Ramos (cell line): ENCODE results near the gene ABTB2.

Experiments
- in situ Hi-C: fragments of 300-500 bp; cut with MboI; formaldehyde crosslinking; loops from one replicate; pipeline ENCODE4 v1.14.3; 2022; ENCODE audit warnings: low sequenced_read_pairs; ENCODE audit not compliant: unreplicated experiment

ABTB2 gene

GRCh38 chr11:34204396-34205279 lies 153.2 kb downstream of the ABTB2 start:
- in situ Hi-C loops, result no loop called here

GRCh38 chr11:34203377-34203871 lies 154.4 kb downstream of the ABTB2 start:
- in situ Hi-C loops, result no loop called here

GRCh38 chr11:34201129-34201528 lies 156.7 kb downstream of the ABTB2 start:
- in situ Hi-C loops, result no loop called here

GRCh38 chr11:34199525-34199924 lies 158.3 kb downstream of the ABTB2 start:
- in situ Hi-C loops, result no loop called here

GRCh38 chr11:34198523-34198922 lies 159.3 kb downstream of the ABTB2 start:
- in situ Hi-C loops, result no loop called here

GRCh38 chr11:34197256-34197655 lies 160.6 kb downstream of the ABTB2 start:
- in situ Hi-C loops, result no loop called here

GRCh38 chr11:34194576-34195335 lies 163.1 kb downstream of the ABTB2 start:
- in situ Hi-C loops, result no loop called here

- in situ Hi-C loops, result no loop called here
Measured at GRCh38 chr11:34192481-34193401, 165.1 kb downstream of the ABTB2 start.

- in situ Hi-C loops, result no loop called here
Measured at GRCh38 chr11:34191578-34191977, 166.2 kb downstream of the ABTB2 start.

- in situ Hi-C loops, result no loop called here
Measured at GRCh38 chr11:34190192-34191139, 167.3 kb downstream of the ABTB2 start.

- in situ Hi-C loops, result no loop called here
Measured at GRCh38 chr11:34189191-34189590, 168.6 kb downstream of the ABTB2 start.

- in situ Hi-C loops, result no loop called here
Measured at GRCh38 chr11:34188181-34188580, 169.6 kb downstream of the ABTB2 start.

GRCh38 chr11:34185926-34186841 lies 171.6 kb downstream of the ABTB2 start:
- in situ Hi-C loops, result no loop called here

- in situ Hi-C loops, result no loop called here
Measured at GRCh38 chr11:34184505-34185015, 173.2 kb downstream of the ABTB2 start.

- in situ Hi-C loops, result no loop called here
Measured at GRCh38 chr11:34183848-34184391, 173.9 kb downstream of the ABTB2 start.

- in situ Hi-C loops, result no loop called here
Measured at GRCh38 chr11:34182921-34183685, 174.7 kb downstream of the ABTB2 start.

- in situ Hi-C loops, result no loop called here
Measured at GRCh38 chr11:34182425-34182824, 175.4 kb downstream of the ABTB2 start.
